GM12878 (cell line): ENCODE data around the gene WNK2. TPM values are rescaled to one million over a fixed set of nuclear protein-coding genes. Genes with fewer than 3 reads are reported as not detected.

Source experiments
- ATAC-seq: fragments of 200-7000 bp; cut with Tn5 transposase; 3 replicates; pipeline ENCODE4 v1.9.1; 2020; ENCODE audit warnings: mild to moderate bottlenecking, moderate library complexity
- BruUV-seq: library from RNA; stranded (reverse); fragments of 400-500 nt; replicated peaks from 2 replicates; lab custom pipeline; 2021; lab: Mats Ljungman, UMichigan
- CTCF ChIA-PET: fragments of 300-600 bp; sonication (Branson Sonifier 250); formaldehyde crosslinking; extraction: SDS; loops from one replicate; lab custom pipeline; 2021; ENCODE audit warnings: inconsistent platforms; lab: Yijun Ruan, JAX
- POLR2A ChIA-PET: fragments of 350-600 bp; formaldehyde crosslinking; extraction: SDS; loops from one replicate; lab custom pipeline; 2021; ENCODE audit warnings: inconsistent platforms; lab: Charles Lee
- RAD21 ChIA-PET: fragments of 300-600 bp; sonication (Branson Sonifier 250); formaldehyde crosslinking; loops from one replicate; lab custom pipeline; 2023; ENCODE audit warnings: antibody characterized with exemption; ENCODE audit not compliant: unreplicated experiment; lab: Charles Lee
- SMC1A ChIA-PET: fragments of 300-600 bp; sonication (Branson Sonifier 250); formaldehyde crosslinking; loops from one replicate; lab custom pipeline; 2023; ENCODE audit not compliant: unreplicated experiment, uncharacterized antibody; lab: Charles Lee
- DNase-seq: peaks from one replicate; pipeline ENCODE4 v3.0.0-alpha.2; 2011; ENCODE audit warnings: low read depth, low spot score
- FAIRE-seq: peaks from 3 replicates; lab custom pipeline; 2011; peaks lifted over from hg19 to GRCh38; lab: Jason Lieb, UNC
- H2AFZ ChIP-seq: 2 replicates; pipeline ENCODE4 v1.6.0; 2011; ENCODE audit warnings: low read depth, low read length, control low read depth; ENCODE audit not compliant: control insufficient read depth
- H3K27ac ChIP-seq: 2 replicates; pipeline ENCODE4 v1.5.1; 2011; ENCODE audit warnings: control low read depth; ENCODE audit not compliant: control insufficient read depth, insufficient read depth
- H3K27me3 ChIP-seq, 2 experiments: replicated peaks in 1 of 2; 2 replicates each; pipeline versions ENCODE4 v1.6.0 to v1.6.1; 2011; ENCODE audit warnings: low read length in 1 of 2; ENCODE audit not compliant: control insufficient read depth in 2 of 2, insufficient read depth in 2 of 2
- H3K36me3 ChIP-seq, 2 experiments: 2 replicates each; pipeline ENCODE4 v1.5.1; 2011; ENCODE audit warnings: low read length in 1 of 2; ENCODE audit not compliant: control insufficient read depth in 2 of 2, insufficient read depth in 2 of 2
- H3K4me1 ChIP-seq: 2 replicates; pipeline ENCODE4 v1.6.1; 2011; ENCODE audit warnings: mild to moderate bottlenecking, low read length, moderate library complexity, mixed read lengths; ENCODE audit not compliant: control insufficient read depth, insufficient read depth
- H3K4me2 ChIP-seq: 2 replicates; pipeline ENCODE4 v1.6.0; 2011; ENCODE audit warnings: control low read depth; ENCODE audit not compliant: control insufficient read depth, insufficient read depth
- H3K4me3 ChIP-seq: fragments of 200-600 bp; sonication (generic); 2 replicates; pipeline ENCODE4 v1.5.1; 2016
- H3K79me2 ChIP-seq: 2 replicates; pipeline ENCODE4 v1.6.0; 2011; ENCODE audit warnings: low read length; ENCODE audit not compliant: control insufficient read depth, insufficient read depth
- H3K9ac ChIP-seq: 2 replicates; pipeline ENCODE4 v1.8.0; 2011; ENCODE audit warnings: low read length, control low read depth, mixed read lengths; ENCODE audit not compliant: control insufficient read depth, insufficient read depth
- H3K9me3 ChIP-seq: replicated peaks from 3 replicates; pipeline ENCODE4 v1.5.1; 2011; ENCODE audit warnings: mild to moderate bottlenecking, low read length; ENCODE audit not compliant: control insufficient read depth, insufficient read depth
- H4K20me1 ChIP-seq: 2 replicates; pipeline ENCODE4 v1.6.0; 2011; ENCODE audit not compliant: control insufficient read depth, insufficient read depth
- BACH1 ChIP-seq: fragments of 450-650 bp; IDR thresholded peaks from 2 replicates; pipeline ENCODE4 v1.6.1; 2017; ENCODE audit warnings: mild to moderate bottlenecking, borderline replicate concordance
- BCL3 ChIP-seq: IDR thresholded peaks from 2 replicates; pipeline ENCODE4 v1.6.1; 2011; ENCODE audit warnings: borderline replicate concordance, low read depth, mild to moderate bottlenecking, moderate library complexity, low read length; ENCODE audit not compliant: insufficient read depth, poor library complexity, severe bottlenecking
- CHD1 ChIP-seq: IDR thresholded peaks from 2 replicates; pipeline ENCODE4 v1.6.1; 2012; ENCODE audit warnings: low read depth, low read length, improper control_type of control experiment
- ETV6 ChIP-seq, 2 experiments: fragments of 450-650 bp in 1 of 2; IDR thresholded peaks in 1 of 2; conservative IDR thresholded peaks in 1 of 2; 2 replicates each; pipeline ENCODE4 v1.6.1; 2014; ENCODE audit warnings: antibody characterized with exemption in 1 of 2, borderline replicate concordance in 1 of 2, low read depth in 1 of 2, mild to moderate bottlenecking in 1 of 2, moderate library complexity in 1 of 2
- FOS ChIP-seq: IDR thresholded peaks from 3 replicates; pipeline ENCODE4 v1.6.1; 2011; ENCODE audit warnings: borderline replicate concordance; ENCODE audit not compliant: insufficient read length; ENCODE audit errors: extremely low read depth
- HSF1 ChIP-seq: fragments of 150-350 bp; IDR thresholded peaks from 2 replicates; pipeline ENCODE4 v1.6.1; 2014; ENCODE audit warnings: mild to moderate bottlenecking, low read depth, low read length
- IKZF2 ChIP-seq, 2 experiments: fragments of 450-650 bp; IDR thresholded peaks; 2 replicates each; pipeline ENCODE4 v1.6.1; 2017; ENCODE audit warnings: mild to moderate bottlenecking in 2 of 2, moderate library complexity in 2 of 2
- JUND ChIP-seq: IDR thresholded peaks from 2 replicates; pipeline ENCODE4 v1.6.1; 2012; ENCODE audit warnings: low read depth, mild to moderate bottlenecking, low read length, improper control_type of control experiment, moderate library complexity
- KLF5 ChIP-seq: fragments of 450-650 bp; IDR thresholded peaks from 2 replicates; pipeline ENCODE4 v1.6.1; 2014; ENCODE audit warnings: mild to moderate bottlenecking; ENCODE audit not compliant: partially characterized antibody
- MAX ChIP-seq: IDR thresholded peaks from 2 replicates; pipeline ENCODE4 v1.6.1; 2012; ENCODE audit warnings: low read depth, low read length, improper control_type of control experiment
- NR2C1 ChIP-seq: fragments of 450-650 bp; IDR thresholded peaks from 2 replicates; pipeline ENCODE4 v1.6.1; 2017; ENCODE audit warnings: antibody characterized with exemption, mild to moderate bottlenecking, moderate library complexity
- POU2F2 ChIP-seq: IDR thresholded peaks from 3 replicates; pipeline ENCODE4 v1.6.1; 2011; ENCODE audit warnings: low read depth, mild to moderate bottlenecking, low read length, borderline replicate concordance
- RBBP5 ChIP-seq: fragments of 200-600 bp; sonication (generic); conservative IDR thresholded peaks from 2 replicates; pipeline ENCODE4 v1.6.1; 2016
- SMAD5 ChIP-seq: IDR thresholded peaks from 2 replicates; pipeline ENCODE4 v1.6.1; 2016; ENCODE audit warnings: antibody characterized with exemption, low read depth
- ZNF274 ChIP-seq: IDR thresholded peaks from one replicate; pipeline ENCODE4 v1.8.0; 2011; ENCODE audit not compliant: insufficient read length, insufficient read depth
- ZNF592 ChIP-seq: fragments of 450-650 bp; IDR thresholded peaks from 2 replicates; pipeline ENCODE4 v1.6.1; 2017; ENCODE audit warnings: mild to moderate bottlenecking, moderate library complexity
- ZSCAN29 ChIP-seq: fragments of 450-650 bp; IDR thresholded peaks from 2 replicates; pipeline ENCODE4 v1.6.1; 2017; ENCODE audit warnings: mild to moderate bottlenecking, moderate library complexity
- WGBS: methylation state at CpG from one replicate; pipeline ENCODE4 v1.1.6; 2016; ENCODE audit warnings: low lambda C conversion rate; ENCODE audit not compliant: insufficient replicate concordance, insufficient coverage; ENCODE audit errors: missing lambda C conversion rate; 5-methylcytosine and 5-hydroxymethylcytosine counted together
- in situ Hi-C: fragments of 300-500 bp; cut with MboI; formaldehyde crosslinking; loops from 9 replicates; pipeline ENCODE4 v1.14.3; 2018; ENCODE audit warnings: mixed read lengths
- intact Hi-C: fragments of 100-400 bp; cut with micrococcal nuclease; formaldehyde crosslinking; loops from one replicate; pipeline ENCODE4 v1.14.2; 2022; ENCODE audit not compliant: unreplicated experiment
- polyA plus RNA-seq, 11 experiments: library from polyadenylated mRNA; depleted of rRNA in 4 of 11; unstranded in 6 of 11; stranded (reverse) in 5 of 11; fragments of >200 nt; fragmentation: Nextera tagmentation in 4 of 11; fragmentation: Illumina TruSeq in 1 of 11; extraction: Ambion mirVana in 4 of 11; extraction: Trizol in 1 of 11; gene quantifications; 1 replicate in 1 of 11; 2 replicates in 10 of 11; pipeline versions ENCODE4 v1.2.1 to v1.2.3, GENCODE V29; 2011 to 2016; ENCODE audit warnings: inconsistent platforms in 2 of 11, missing spikeins in 2 of 11, low read depth in 1 of 11
- total RNA-seq, 4 experiments: library from RNA; depleted of rRNA in 3 of 4; stranded (reverse); fragments of >200 nt in 3 of 4; fragmentation: Illumina TruSeq in 1 of 4; extraction: Trizol in 1 of 4; gene quantifications; 2 replicates each; pipeline versions ENCODE4 v1.2.1 to v1.2.3, GENCODE V29; 2013 to 2021
- TF ChIP-seq, protein P1 (sequence below): IDR thresholded peaks from 2 replicates; pipeline ENCODE4 v1.6.1; 2011; ENCODE audit warnings: low read depth, mild to moderate bottlenecking, low read length, moderate library complexity, borderline replicate concordance; ENCODE audit errors: extremely low read depth

WNK2 gene
- total and polyA plus RNA-seq, 10 of the 15 experiments (the other 5 are each of a cell fraction or from before 2014, with no cell fraction given): 0.15 TPM; not detected in 9

- in situ Hi-C loops: no loop called here
These were observed 152.8 kb downstream of the WNK2 start for GRCh38 chr9:93336720-93337119.

More at GRCh38 chr9:93336720-93337119, 152.8 kb downstream of the WNK2 start:
- H2AFZ ChIP-seq: no peak overlapping the region
- no peaks in the 10 kb centered on the region for H3K36me3 ChIP-seq
- no peak overlapping the region for H3K27ac ChIP-seq
- intact Hi-C loops: no loop called here
- no peak overlapping the region for H3K4me3 ChIP-seq
- ChIA-PET SMC1A (interaction anchor here (0.5 kb wide), 1 partner anchor 21 kb away, joined by 3 read pairs; no protein-coding TSS in a partner anchor), RAD21 (no interaction called here), POLR2A (no interaction called here), CTCF (no interaction called here)
- BruUV-seq: no TSS peak
- no peaks in the 10 kb centered on the region for H3K27me3 ChIP-seq
- ATAC-seq: no peak
- DNase-seq: no peak
- no peaks in the 10 kb centered on the region; the same call in 1 of the 3 replicates for H3K9me3 ChIP-seq
- H3K4me1 ChIP-seq: no peaks in the 10 kb centered on the region
- H3K9ac ChIP-seq: no peak overlapping the region
- H4K20me1 ChIP-seq: no peaks in the 10 kb centered on the region
- no peaks in the 10 kb centered on the region for H3K79me2 ChIP-seq
- no peak for TF ChIP-seq MAX
- TF ChIP-seq BCL3: no peak
- TF ChIP-seq ZNF274: no peak
- TF ChIP-seq HSF1: no peak
- TF ChIP-seq SMAD5: no peak
- no peak for TF ChIP-seq ZNF592
- no peak for TF ChIP-seq ZSCAN29
- no peak for TF ChIP-seq BACH1
- no peak for TF ChIP-seq NR2C1
- no peak for TF ChIP-seq FOS
- TF ChIP-seq JUND: no peak
- no peak for TF ChIP-seq CHD1
- TF ChIP-seq POU2F2: no peak
- TF ChIP-seq RBBP5: no peak
- TF ChIP-seq ETV6 (conservative IDR thresholded peaks at IDR 0.05 in 1 of 2, IDR thresholded peaks at IDR 0.05 in 1 of 2; ENCODE audit: borderline replicate concordance in 1 of 2, low read depth in 1 of 2): no peak
- no peak for TF ChIP-seq IKZF2 (IDR thresholded peaks at IDR 0.05)
- no peak for TF ChIP-seq KLF5
- TF ChIP-seq, protein P1, sequence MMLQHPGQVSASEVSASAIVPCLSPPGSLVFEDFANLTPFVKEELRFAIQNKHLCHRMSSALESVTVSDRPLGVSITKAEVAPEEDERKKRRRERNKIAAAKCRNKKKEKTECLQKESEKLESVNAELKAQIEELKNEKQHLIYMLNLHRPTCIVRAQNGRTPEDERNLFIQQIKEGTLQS: no peak
- TF ChIP-seq, all 136 proteins: peak for 0
- WGBS: 81% methylated on average over 7 of the region's 7 CpGs
- FAIRE-seq: no peak
- H3K4me2 ChIP-seq: no peak overlapping the region
